IPS-NIHi11 (cell line): ENCODE measurements around the gene ULBP1.
"Not testable (repeated sequence)": the region's sequence is repeated elsewhere in the genome, so short reads cannot be mapped to it uniquely, and the experiment has no call there.

Experiments used
- DNase-seq: peaks from one replicate; pipeline ENCODE4 v3.0.0; 2012; ENCODE audit warnings: mixed read lengths, low spot score

Gene ULBP1

GRCh38 chr6:149933461-149933860, 30.3 kb upstream of the ULBP1 start:
- DNase-seq, result no peak

GRCh38 chr6:149934249-149935156, 29.2 kb upstream of the ULBP1 start:
- DNase-seq, result peak; percentile 51

DNA sequence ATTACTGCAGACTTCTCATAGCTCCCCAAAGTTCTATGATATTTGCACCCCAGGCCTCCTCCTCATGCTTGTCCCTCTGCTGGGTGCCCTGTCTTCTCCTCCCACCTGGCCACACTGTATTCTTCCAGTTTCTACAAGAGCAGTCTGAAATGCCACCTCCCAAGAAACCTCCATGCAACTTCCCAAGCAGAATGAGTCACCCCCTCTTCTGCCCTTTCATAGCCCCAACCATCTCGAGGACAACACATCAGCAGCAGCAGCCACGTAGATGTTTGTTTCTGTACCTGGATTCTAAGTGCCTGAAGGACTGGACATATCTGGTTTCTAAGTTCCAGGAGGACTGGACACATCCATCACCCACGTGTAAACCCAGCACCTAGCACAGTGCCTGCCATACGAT, 28.5 kb upstream of the ULBP1 start:
- no peak for DNase-seq

- DNase-seq, result no peak
These were observed 28.1 kb upstream of the ULBP1 start for GRCh38 chr6:149935668-149936067.

DNA sequence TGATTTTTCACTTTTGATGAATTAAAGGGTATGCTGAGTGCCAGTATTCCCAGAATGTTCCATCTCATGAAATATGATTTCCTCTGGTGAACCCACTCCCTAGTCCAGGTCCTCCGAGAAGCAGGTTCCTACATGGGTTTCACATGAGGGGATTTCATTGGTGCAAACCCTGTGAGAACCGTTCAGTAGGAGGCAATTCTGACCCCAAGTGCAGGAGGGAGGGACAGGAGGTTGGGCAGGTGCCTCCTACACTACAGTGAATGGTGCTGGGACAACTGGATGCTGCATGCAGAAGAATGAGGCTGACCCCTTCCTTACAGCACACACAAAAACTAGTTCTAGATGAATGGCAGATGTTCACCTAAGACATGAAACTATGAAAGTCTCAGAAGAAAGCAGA, 27.0 kb upstream of the ULBP1 start:
- no peak for DNase-seq

GRCh38 chr6:149938013-149938570, 25.7 kb upstream of the ULBP1 start:
- DNase-seq, result not testable (repeated sequence)

DNA sequence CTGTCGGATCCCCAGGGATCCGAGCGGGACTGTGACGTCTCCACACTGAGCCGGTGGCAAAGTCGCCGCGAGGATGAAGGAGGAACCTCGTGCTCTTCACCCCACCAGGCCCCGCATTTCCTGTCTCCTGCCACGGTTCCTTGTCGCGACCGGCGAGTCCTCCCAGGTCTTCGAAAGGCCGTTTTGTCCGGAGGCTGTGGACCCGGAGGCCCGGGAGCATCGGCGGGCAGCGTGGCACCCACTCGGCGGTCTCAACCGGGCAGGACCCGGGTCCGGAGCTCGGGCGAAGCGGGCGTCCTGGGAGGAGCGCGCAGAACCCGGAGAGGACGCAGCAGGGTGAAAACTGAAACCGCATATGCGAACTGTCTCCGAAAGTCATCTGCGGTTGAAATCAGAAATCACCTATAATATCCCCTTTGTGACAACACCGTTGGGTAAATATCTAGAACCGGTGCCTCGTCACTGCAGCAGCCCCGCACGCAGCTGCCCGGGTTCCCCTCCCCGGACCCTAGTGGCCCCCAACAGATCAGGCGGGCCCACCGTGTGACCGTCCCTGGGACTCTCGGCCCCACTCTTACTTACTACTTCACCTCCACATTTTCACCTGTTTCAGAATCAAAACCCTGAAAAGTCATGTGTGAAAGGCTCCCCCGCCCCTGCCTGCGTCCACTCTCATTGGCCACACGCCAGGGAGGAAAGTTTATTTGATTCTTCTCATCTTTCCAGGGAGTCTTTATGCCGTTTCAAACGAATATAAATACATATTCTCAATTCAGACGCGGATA, 25.0 kb upstream of the ULBP1 start:
- DNase-seq, result no peak

DNA sequence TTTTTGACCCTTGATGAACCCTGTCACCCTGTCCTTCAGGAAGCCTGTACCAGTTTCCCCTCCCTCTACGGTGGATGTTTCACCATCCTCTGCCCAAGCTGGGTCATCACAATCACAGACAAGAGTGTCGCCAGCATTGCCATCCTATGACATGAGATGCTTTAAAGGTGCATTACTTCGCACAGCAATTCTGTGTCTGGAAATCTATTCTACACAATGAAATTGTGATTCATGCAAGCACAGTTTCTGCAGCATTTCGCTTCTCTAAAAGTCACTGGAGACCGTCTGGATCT, 24.4 kb upstream of the ULBP1 start:
- DNase-seq, result no peak

DNA sequence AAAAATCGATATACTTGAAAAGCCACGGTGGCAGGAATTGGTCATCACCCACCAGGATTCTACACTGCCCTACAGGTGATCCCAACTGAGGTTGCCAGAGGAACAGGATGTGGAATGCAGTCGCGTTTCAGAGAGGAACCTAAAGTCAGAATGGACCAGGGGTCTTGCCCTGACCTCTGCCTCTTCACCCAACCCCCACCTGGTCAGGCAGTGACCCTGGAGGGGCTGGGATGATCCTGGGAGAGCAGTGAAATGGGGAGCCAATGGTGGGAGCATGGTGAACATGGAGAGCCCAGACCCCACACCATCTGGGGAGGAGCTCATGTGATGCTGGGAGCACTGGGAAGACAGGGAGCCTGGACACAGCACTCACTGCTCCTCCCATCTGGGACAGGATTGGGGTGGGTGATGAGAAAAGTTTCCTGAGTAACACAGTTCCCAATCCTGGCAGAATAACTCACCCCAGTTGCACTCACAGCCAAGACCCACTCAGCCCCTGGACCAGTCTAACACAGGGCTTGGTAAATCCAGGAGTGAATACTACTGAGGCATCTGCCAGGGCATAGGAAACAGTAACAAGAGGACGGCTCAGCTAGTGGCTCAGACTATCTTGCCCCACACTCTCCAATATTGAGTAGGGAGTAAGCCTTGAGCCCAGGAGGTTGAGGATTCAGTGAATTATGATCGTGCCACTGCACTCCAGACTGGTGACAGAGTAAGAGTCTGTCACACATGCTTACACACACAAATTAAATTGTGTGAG, 23.7 kb upstream of the ULBP1 start:
- no peak for DNase-seq

- no peak for DNase-seq
These were observed 23.1 kb upstream of the ULBP1 start for GRCh38 chr6:149940672-149940982.

GRCh38 chr6:149941583-149942460, 21.9 kb upstream of the ULBP1 start, which contains the start of gene ULBP2:
TSS of gene ULBP2 (plus strand) at chr6:149942014. CDS start at chr6:149942073, 59 bp downstream.
- DNase-seq, result peak; percentile 88

- DNase-seq, result no peak
These were observed 21.3 kb upstream of the ULBP1 start for GRCh38 chr6:149942461-149942829.

DNA sequence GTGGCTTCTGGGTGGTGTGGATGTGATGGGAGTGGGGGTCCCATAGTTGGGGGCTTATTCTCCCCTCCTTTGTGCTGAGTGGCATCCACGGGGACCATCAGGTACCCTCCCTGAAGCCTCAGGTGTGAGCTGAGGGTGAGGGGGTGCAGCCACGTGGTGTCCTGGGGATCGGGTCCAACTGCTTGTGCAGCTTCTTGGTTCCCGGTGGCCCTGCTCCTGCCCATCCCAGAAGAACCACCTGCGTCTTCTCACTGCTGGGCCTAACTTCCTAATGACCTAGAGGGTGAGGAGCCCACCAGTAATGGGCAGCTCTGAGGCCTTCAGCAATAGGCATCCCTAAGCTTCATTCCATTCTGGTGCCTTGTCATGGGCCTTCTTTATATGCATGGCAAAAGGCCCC, 20.4 kb upstream of the ULBP1 start:
- DNase-seq, result not testable (repeated sequence)

GRCh38 chr6:149945276-149945675, 18.5 kb upstream of the ULBP1 start:
- not testable (repeated sequence) for DNase-seq

DNA sequence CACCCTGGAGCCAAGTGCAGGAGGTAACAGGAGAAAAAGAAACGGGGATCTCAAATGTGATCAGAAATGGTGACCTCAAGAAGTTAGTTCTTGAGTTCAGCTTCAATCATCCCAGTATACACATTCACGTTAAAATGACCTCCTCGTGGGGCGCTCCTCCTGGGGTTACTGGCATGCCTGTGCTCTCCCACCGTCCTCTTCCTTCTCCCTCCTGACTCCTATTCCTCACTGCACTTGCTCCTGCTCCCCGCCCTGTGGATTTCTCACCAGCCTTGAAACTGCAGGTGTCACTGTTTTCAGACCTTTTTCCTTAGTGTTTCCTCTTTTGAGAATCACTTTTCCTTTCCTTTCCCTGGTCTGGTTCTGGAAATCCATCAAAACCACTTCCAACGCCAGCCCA, 17.1 kb upstream of the ULBP1 start:
- DNase-seq, result not testable (repeated sequence)

- not testable (repeated sequence) for DNase-seq
These were observed 16.2 kb upstream of the ULBP1 start for GRCh38 chr6:149947533-149947932.

DNA sequence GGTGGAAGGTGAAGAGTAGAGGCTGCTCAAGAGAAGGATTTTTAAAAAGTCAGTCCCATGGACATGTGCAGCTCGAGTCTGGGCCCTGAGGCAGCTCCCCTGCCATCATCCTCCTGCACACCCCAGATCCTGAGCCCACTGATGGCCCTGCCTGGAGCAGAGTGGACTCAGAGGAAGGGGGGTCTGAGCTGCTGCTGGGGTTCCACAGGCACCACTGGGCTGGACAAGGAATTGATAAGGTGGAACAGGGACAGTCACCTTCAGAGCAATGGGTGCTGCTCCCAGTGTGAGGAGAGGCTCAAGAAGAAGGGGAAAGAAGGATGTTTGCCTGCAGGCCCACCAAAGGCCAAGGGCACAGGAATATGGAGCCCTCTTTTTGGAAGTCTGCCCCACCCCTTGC, 15.7 kb upstream of the ULBP1 start:
- no peak for DNase-seq

GRCh38 chr6:149948616-149949015, 15.1 kb upstream of the ULBP1 start:
- DNase-seq, result no peak

DNA sequence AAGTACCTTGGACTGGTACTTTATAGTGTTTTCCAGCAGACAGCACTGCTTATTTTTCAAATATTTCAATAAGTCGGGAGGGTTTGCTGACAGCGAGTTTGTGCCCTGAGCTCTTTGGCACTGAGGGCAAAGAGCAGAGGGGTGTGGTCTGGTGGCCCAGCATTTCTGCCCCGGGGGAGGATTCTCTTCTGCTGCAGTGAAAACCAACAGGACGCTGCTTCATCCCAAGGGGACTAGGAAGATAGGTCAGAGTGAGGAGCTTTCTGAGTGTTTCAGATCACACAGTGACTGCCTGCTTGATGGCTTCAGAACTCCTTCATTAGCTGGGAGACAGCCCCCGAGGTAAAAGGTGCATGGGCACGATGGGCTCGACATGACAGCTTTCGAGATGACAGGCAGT, 13.3 kb upstream of the ULBP1 start:
- DNase-seq, result no peak

- DNase-seq, result no peak
These were observed 12.6 kb upstream of the ULBP1 start for GRCh38 chr6:149951096-149951495.

- no peak for DNase-seq
These were observed 12.1 kb upstream of the ULBP1 start for GRCh38 chr6:149951626-149952025.
